AG09319 (cell line): Measurements from ENCODE around the gene GPA33.

Experiments used
- DNase-seq: peaks from one replicate; pipeline ENCODE4 v3.0.0-alpha.2; 2010; ENCODE audit warnings: low read depth; ENCODE audit errors: extremely low read depth
- CTCF ChIP-seq: IDR thresholded peaks from 2 replicates; pipeline ENCODE4 v1.5.1; 2011; ENCODE audit warnings: low read depth, mild to moderate bottlenecking, inconsistent platforms, low read length, moderate library complexity

Gene GPA33

GRCh38 chr1:167117225-167117624 lies 27.0 kb upstream of the GPA33 start:
- no peak for TF ChIP-seq CTCF
- no peak for DNase-seq

- no peak for TF ChIP-seq CTCF
Measured at GRCh38 chr1:167116174-167116573, 26.0 kb upstream of the GPA33 start.

GRCh38 chr1:167115655-167116054 lies 25.5 kb upstream of the GPA33 start:
- no peak for TF ChIP-seq CTCF
- DNase-seq: no peak

More at GRCh38 chr1:167116174-167116573, 26.0 kb upstream of the GPA33 start:
- no peak for DNase-seq

GRCh38 chr1:167114725-167115124 lies 24.5 kb upstream of the GPA33 start:
- no peak for DNase-seq
- no peak for TF ChIP-seq CTCF

- TF ChIP-seq CTCF: no peak
- DNase-seq: no peak
Measured at GRCh38 chr1:167111868-167112709, 21.9 kb upstream of the GPA33 start.

GRCh38 chr1:167110586-167110985 lies 20.4 kb upstream of the GPA33 start:
- DNase-seq: no peak

More at GRCh38 chr1:167110586-167110985, 20.4 kb upstream of the GPA33 start:
- no peak for TF ChIP-seq CTCF
